Tracheal epithelial cell (primary cell): ENCODE measurements around the gene ERCC3. TPM values are rescaled to one million over a fixed set of nuclear protein-coding genes. Genes with fewer than 3 reads are reported as not detected.

Experiments
- total RNA-seq: library from RNA; depleted of rRNA; stranded (reverse); fragments of >200 nt; gene quantifications from 2 replicates; pipeline ENCODE4 v1.2.1, GENCODE V29; 2014

ERCC3 gene
- 33.3 and 36.9 TPM in 2 replicates for total RNA-seq

DNA sequence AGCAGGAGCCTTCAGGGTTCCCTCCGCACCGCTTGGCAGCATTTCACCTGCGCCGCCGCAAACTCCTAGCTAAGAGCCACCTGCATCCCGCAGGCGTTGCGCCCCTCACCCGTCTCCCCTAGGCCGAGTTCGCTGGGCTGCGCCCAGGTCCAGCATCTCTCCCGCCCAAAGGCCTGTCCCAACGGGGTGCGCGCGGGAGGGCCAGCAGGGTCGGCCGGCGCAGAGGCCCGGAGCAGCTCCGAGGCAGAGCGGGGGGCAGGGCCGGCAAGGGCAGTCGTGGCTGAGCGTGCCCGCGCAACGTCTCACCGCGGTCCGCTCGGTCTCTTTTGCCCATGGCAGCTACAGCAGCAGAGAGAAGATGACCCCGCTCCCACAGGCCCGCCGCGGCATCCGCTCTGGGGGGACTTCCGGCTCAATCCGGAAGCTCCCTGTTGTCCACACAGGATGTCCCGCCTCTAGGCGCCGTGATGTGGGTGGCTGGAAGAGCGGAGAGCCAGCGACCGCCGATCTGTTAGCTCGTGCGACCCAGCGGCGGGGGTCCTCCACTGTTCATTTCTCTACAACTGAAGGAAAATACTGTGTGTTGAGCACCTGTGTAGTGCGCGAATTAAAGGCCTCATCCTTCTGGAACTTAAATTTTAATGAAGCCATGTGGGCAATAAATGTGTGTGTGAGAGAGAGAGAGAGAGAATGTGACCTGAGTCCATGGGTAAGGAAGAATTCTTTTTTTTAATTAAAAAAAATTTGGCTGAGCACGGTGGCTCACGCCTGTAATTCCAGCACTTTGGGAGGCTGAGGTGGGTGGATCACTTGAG, at the start of gene ERCC3:
ERCC3 (minus strand) TSS at position 397 of the 815 bp plus-strand sequence; CDS start at position 334, 63 bp downstream.

DNA sequence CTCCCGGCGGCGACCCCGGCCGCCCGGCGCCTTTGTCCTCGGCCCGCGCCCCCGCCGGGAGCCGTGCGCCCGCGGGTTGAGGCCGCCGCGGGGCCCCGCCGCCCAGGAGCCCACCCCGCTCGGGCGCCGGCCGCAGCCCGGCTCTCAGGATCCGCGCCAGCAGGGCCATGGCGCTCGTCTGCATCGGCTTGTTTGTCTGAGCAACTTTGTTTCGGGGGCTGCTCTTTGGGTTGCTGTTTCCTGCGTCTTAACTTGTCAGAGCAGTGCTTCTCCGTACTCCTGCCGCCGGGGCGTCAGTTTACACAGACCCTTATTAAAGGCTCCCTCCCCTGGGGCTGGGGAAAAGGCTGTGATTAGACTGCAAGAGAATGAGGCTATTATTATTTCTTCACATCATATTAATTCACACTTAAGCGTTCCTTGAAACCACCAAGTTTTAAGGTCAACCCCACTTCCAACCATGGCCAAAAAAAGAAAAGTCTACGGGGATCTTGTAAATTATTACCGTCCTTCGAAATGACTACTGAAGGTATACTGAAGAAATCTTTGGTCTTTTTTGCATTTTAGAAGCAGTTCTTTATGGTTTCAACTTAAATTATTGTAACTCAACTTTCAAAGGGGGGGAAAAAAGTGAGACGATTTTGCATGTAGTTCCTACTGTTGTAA, 73.7 kb downstream of the ERCC3 start, which contains the start of gene CYP27C1:
CYP27C1 (minus strand) TSS at position 198 of the 666 bp plus-strand sequence; CDS start at position 169, 29 bp downstream.

Other genes with a start within 250 kb of the ERCC3 start
- 19.0 and 39.0 TPM in 2 replicates for gene BIN1, start 187.0 kb downstream of the ERCC3 start, total RNA-seq
- gene CYP27C1, start 73.8 kb downstream of the ERCC3 start, total RNA-seq: 0.43 and 1.4 TPM in 2 replicates
- gene MAP3K2, start 93.8 kb upstream of the ERCC3 start, total RNA-seq: 44.6 and 49.4 TPM in 2 replicates
- gene PROC, start 124.3 kb upstream of the ERCC3 start, total RNA-seq: 1.2 TPM in 1 of 2 replicates, not detected in the other
- 32.2 and 41.7 TPM in 2 replicates for gene IWS1, start 232.3 kb upstream of the ERCC3 start, total RNA-seq
- not detected in 2 replicates for gene MYO7B, start 241.5 kb upstream of the ERCC3 start, total RNA-seq